ENCODE data around the gene TIMM22.

Gene TIMM22

DNA sequence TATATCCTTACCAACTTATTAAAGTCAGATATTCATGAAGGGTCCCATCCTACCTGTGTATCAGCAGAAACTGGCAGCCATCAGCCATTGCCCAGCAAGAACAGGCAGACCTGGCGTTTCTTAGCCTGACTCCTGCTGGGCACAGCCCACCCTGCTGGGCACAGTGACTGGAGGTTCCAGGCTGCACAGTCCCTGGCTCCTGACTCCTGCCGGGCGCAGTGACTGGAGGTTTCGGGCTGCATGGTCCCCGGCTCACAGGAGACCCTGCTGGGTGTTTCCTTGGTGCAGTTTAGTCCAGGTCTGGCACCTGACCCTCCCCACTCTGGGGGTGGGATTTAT is 6.7 kb downstream of the TIMM22 start:
- DNase-seq = no peak

DNA sequence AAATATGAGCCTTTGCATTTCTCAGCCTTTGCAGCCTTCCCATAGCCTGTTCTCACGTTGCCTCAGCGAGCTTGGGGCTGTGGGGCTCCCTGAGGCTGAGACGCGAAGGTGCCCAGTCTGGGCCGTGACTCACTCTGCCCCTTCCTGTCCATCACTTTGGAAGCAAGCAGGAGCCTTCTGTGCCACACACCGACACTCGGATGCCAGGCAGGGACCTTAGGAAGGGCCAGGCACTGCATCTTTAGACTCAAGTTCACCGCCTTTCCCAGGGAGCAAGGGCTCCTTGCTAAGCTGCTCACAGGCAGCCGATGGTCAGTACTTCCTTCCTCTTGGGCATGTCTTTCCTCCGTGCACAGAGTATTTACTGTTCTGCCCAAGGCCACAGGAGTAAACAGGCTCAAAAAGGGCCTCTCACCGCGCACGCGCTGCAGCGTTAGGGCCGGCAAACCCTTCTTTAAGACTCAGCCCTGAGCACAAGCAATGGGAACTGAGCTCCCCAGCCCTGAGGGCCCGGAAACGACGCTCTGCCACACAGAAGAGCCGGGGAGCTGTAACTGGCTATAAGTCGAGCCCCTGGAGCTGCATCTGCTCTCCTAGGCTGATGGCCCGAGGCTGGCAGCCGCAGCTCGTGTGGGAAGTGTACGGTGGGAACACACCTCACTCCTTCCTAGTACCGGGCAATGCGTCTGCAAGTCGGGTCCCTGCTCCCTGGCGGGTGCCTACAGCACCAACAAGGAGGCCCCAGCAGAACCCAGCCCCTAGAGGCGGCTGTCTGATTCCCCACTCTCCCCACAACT is 7.2 kb downstream of the TIMM22 start:
- no peak for DNase-seq

DNA sequence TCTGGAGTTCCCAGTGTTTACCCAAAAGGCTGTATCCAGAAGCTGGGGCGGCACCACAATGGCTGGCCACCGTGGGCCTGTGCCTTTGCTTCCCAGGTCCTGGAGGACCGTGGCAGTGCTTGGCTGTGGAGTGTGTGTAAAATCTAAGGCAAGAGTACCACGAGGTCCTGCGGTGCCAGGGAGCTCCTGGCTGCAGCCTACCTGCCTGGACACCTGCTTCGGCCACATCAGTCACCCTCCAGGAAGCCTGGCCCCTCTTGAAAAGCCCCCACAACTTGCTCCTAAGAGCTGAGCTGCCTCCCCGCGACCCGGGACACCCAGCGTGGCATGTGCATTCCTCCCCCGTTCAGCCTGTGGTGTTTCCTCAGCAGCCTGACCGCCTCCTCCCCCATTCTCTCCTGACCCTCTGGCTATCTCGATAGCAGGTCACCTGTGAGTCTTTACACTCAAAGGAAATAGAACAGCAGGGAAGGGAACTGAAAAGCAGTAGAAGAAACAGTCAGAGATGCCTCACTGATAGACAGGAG is 7.9 kb downstream of the TIMM22 start:
- DNase-seq = no peak

DNA sequence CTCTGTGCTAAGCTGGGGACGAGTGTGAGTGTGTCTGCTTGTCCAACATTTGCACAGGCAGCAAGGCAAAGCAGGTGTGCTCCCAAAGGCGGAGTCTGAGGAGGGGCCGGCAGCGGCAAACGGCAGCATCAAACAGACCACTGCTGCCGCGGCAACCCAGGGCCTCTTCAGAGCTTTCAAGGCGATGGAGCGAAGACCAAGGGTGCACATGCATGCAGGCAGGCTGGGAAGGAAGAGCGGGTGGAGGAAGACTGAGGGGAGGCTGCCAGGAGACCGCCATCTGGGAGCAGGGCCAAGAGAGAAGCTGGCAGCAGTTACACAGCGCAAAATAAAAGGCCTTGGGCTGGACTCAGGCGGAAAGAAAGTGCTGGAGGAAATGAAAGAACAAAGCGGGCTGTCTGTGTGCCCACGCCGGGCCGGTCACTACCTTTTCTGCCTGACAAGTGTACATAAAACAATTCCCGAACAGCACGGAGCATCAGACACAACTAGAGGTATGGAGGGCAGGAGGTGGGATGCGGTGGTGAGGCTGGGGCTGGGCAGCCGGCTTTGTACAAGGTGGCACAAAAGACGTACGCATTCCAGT is 8.5 kb downstream of the TIMM22 start:
- DNase-seq = peak; percentile 70

DNA sequence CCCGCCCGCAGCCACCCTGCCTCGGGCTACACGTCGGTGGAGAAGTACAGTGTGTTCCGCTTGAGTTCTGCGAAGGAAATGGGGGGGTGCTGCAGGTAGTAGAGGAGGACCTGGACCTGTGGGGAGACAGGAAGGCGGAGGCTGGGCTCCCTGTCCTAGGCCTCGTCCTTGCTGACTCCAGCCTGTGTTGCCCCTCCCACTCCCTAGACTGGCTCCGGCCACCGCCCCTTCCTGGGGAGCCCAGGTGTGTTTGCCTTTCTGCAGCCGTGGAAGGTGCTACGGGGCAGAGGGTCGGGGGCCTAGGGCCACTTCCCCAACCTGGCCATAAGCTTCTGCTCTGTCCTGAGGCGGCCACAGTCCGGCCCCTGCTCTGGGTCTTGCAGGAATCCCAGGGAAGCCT is 9.1 kb downstream of the TIMM22 start:
- DNase-seq = no peak

DNA sequence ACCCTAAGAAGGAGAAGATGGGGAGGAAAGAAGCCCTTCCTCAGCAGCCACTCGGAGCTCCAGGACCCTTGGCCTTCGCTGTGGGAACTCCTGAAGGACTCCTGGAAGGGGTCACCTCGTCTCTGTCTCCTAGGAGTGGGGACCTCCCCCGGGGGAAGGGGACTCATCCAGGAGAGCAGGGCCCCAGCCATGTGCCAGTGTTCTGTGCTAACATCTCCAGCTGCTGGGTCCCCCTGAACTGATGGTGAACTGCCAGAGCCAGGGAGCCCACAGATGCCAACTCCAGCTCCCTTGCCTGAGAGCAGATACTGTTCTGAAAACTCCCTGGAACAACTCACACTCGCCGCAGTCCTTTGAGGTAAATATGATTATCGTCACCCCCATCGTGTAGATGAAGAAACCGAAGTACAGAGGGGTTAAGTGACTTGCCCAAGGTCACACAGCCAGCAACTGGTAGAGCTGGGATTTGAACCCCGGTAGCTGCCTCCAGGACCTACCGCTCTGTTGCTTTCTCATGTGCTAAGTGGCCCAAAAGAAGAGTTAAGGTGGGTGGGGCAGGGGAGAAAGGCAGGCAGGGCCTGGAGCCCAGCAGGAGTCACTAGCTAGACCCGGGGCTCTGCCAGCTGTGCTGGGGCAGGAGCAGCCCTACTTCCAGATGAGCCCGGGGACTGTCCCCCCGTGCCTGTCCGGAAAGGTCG is 10.5 kb downstream of the TIMM22 start:
- no peak for DNase-seq

DNA sequence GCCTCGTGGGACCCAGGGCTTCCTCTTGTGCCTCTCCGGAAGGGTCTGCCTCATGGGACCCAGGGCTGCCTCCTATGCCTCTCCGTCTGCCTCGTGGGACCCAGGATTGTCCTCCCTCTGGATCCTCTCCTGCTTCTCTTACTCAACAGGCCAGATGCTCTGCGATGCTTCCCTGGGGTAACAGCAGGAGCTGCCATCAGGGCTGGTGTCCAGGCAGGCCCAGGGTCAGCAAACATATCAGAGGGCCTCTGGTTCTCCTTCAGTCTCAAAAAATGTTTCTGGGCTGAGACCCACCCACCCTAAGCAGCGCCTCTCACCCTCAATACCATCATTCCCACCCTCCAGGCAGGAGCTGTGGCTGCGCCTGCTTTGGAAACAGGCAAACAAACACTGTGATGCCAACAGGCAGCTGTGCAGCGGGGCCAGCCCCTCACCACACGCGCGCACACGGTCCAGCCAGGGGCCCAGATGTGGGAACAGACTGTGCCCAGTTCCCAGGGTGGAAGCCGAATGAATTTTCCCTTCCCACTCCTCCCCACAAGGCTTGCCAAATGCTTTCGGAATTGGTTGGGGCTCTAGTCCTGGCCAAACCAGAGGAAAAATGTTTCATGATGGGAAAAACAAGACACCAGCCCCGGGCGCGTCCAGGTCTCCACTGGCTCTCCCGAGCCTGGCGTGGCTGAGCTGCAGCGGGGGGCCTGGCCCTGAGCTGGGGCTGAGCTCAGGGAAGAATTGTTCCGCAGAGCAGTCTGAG is 11.3 kb downstream of the TIMM22 start:
- DNase-seq = no peak

DNA sequence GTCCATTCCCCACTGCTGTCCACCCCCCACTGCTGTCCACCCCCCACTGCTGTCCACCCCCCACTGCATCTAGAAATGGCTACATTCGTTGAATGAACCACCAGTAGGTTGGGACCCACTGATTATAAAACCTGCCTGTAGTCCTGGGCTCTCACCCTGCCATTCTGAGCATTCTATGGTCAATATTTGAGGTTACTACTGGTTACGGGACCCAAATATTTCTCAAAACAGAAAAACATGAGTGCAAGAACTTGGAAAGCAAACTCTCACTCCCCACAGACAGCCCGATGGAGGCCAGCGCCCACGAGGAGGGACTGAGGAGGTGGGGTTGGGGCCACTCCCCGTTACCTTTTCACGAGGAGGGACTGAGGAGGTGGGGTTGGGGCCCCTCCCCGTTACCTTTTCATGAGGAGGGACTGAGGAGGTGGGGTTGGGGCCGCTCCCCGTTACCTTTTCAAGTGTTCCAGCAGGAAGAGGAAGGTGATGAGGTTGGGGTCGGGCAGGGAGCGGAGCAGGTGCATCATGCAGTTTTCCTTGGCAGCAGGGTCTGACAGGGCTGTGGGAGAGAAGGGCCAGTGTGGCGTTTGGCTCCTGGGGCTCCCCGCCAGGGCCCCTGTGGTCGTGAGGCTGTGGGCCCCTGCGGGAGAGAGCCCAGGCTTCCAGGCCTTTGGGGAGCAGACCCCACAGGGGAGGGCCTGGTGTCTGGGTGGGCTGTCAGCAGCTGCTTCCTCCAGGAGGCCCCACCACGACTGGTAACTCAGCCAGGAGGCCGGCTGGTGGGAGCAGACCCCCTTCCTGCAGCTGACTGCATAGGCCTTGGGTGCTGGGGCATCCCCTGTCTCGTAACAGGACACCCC is 12.5 kb downstream of the TIMM22 start:
- DNase-seq = no peak

DNA sequence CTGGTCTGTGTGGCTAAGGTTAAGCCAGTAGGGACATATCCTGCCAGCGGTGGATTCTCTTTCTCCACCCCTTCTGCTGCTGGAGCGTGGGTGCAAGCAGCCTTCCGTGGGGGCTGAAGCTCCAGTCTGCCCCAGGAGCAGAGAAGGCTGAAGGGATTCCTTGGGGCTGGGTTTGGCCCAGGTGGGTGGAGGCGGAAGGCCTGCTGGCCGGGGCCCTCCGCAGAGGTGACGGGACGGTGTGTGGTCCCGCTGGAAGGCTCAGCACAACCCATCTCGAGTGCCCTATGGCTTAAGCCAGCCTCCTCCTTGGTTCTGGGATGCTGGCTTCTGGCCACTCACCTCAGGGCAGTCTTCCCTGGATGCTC is 13.1 kb downstream of the TIMM22 start:
- no peak for DNase-seq

DNA sequence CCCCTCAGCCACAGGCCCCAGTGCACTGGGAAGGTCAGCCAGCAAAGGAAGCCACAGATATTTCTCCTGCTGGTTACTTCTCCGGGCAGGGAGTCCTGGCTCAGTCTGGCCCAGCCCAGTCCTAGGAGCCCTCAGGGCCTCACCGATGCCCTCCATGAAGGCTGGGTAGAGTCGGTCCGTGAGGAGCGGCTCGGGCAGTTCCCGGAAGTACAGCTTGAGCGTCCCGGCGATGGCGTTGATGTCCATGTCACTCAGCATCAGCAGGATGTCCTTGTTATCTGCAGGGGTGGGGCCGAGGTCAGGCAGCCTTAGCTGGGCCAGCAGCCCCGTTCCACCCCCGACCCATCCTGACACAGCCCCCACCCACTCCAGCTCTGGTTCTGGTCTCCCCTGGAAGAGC is 13.7 kb downstream of the TIMM22 start:
- no peak for DNase-seq

DNA sequence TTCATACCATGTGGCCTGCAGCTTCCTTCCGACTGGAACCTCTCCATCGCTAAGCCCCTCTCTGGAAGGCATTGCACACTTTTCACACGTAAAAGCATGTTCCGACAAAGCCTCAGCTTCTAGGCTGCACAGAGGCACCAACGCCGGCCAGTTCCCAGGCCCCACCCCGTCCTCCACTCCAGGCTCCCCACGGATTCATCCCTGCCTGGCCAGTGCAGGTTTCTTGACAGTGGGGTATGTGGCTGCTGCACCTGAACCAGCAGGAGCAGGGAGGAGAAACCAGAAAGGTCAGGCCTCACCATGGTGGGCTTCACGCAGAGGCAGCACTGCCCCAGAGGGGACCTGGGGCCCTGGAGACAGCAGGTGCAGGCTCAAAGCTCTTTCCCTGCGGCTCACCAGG is 14.2 kb downstream of the TIMM22 start:
- DNase-seq = no peak

DNA sequence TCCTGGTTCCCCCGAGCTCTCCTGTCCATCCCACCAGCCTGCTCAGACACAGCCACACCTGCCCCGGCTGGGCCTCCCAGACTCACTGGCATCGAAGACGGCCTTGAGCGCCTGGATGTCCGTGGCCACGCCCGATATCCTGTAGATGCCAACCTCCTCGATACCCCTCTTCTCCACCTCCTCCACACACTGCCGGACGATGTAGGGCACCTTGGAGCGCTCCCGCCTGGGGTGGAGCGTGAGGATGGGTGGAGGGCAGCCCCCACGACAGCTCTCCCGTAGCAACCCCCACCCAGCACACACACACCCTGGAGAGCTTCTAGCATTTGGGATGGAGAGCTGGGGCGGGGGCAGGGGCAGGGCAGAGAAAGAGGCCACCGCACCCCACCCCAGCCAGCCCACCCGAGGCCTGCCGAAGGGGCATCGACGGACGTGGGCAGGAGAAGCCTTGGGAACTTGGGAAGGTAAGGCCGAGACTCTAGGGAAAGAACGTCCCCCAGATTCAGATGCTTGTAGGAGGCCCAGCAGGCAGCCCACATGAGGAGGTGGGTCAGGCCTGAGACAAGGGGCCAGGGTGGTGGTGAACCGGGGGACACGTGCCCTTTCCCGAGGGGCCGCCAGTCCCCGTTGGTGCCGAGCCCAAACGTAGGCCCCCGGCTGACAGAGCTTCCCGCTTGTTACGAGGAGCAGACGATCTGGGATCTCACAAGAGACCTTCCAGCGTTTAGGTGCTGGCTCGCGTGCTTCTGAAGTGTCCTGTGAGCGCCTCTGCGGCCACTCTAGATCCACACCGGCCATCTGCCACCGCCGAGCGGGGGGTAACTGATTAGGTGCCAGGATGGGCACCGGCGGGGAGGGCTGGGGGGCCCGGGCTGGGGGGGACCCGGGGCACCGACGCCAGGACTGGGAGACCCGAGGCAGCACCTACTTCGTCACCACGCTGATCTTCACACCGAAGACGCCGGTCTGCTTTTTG is 15.1 kb downstream of the TIMM22 start:
- peak; percentile 29 for DNase-seq

DNA sequence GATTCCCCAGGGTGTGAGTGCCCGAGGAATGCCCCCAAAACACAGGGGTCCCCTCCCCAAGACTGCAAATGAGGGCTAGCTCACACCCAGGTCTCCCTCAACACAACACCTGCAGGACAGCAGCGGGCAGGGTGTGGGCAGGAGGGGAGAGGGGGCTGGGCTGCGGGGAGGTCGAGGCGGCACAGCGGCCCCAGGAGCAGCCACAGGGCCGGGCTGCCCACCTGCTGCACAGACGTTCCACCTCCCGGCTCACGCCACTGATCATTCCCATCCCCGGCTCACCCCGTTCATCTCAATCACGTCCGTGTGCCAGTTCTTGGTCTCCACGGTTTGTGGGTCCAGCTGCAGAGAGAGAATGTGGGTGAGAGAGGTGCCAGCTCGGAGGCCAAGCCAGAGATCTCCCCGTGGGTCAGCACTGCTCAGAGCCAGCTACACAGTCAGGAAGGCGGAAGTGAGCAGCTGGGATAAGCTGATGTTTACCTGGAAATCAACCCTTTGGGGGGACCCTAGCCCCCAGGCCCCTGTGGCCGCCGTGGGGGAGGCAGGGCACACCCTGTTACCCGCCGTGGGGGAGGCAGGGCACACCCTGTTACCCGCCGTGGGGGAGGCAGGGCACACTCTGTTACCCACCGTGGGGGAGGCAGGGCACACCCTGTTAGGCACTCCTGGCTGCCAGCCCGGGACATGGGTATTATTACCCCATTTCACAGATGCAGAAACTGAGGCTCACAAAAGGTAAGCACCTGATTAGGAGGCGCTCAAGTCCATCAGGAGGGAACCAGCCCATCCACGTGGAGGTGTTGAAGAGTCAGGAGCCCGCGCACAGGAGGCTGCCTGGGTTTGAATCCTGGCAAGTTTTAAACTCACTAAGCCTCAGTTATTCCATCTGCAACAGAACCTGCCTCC is 16.1 kb downstream of the TIMM22 start:
- DNase-seq = peak; percentile 28

DNA sequence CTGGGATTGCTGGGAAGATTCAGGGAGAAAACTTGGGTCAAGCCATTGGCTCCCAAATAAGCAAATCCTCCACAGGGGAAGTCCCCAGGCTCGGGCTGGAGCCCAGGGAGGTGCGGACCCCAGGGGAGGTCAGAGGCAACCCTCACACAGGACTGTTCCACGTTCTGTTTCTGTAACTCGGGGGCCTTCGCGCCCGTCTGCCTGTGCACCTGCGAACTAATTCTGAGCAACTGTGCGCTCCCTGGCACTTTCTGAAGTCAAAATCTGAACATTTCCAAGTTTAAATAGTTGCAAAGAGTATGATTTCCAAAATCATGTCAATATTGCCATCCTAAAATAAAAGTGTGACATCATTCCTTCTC is 16.8 kb downstream of the TIMM22 start:
- no peak for DNase-seq

DNA sequence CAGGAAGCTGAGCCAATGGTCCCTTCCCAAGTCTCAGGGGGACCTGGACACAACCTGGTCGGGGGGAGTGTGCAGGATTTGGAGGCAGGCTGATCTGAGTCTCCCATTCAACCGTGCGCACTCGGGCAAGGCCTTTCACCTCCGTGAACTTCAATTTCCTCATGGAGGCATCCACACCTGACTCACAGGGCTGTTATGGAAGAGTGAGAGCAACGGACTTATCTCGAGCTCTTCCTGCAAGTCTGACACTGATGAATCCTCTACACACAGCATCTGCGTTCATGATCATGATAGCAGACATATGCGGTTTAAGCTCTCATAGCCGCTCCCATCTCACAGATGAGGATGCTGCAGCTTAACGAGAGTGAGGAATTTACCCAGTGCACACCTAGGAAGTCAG is 21.6 kb downstream of the TIMM22 start:
- DNase-seq = no peak

DNA sequence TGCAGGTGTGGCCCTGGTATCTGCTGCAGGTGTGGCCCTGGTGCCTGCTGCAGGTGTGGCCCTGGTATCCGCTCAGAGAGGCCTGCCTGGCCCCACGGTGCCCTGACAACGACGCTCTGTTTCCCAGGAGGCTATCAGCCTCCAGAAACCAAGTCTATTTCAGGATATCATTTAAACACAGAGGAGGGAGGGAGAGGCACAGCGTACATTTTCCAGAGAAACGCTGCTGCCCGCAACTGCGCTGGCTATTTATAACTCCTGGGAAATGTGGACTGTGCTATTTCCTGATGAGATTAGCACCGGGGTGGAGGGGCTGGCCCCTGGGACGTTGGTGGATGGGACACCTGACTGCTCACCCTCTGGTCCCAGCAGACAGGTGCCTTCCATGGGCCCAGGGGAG is 22.5 kb downstream of the TIMM22 start:
- DNase-seq = no peak

DNA sequence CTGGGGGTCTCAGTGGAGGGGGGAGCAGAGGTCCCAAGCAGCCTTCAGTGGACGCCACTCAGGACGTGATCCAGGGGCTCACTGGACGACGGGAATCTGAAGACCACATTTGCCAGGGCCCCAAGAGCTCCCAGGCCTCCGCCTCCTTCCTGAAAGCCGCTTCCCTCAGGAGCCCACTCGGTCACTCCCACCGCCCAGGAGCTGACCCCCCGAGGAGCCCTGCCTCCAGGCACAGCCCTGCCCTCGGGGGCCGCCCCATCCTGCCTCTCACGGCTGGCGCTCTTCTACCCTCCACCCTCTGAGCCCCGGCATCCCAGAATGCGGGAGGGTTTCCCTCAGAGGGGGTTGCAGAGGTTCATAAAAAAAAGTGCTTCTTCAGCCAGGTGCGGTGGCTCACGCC is 24.2 kb downstream of the TIMM22 start:
- DNase-seq = no peak

DNA sequence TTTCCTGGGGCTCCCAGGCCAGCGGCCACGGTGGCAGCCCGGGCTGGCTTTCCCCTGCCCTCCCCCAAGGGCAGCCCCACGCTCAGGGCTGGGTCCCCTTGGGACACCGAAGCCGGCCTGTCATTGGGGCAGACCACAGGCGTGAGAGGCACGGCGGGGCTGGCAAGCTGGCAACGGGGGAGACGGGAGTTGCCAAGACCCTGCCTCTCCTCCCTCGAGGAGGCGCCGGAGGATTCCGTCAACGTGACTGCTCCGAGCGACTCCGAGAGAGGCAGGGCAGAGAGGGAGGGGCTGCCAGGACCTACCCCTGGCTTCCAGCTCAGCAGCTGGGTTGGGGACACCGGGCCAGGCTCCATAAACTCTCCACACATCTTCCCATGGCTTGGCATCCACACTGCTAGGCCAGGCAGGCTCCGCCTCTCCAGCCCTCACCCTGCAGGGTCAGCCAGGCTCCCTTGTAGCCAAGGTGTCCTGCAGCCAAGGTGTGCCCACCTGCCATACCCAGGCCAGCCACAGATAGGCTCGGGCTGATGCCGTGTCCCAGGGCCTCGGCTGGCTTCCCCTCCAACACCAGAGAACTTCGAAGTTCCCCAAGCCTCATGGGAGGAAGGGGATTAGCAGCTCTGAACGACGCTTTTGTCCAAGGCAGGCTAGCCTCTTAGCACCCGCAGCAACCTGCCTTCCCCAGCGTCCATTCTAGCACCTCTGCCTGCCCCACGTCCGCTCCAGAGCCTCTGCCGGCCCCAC is 25.5 kb downstream of the TIMM22 start:
- no peak for DNase-seq

DNA sequence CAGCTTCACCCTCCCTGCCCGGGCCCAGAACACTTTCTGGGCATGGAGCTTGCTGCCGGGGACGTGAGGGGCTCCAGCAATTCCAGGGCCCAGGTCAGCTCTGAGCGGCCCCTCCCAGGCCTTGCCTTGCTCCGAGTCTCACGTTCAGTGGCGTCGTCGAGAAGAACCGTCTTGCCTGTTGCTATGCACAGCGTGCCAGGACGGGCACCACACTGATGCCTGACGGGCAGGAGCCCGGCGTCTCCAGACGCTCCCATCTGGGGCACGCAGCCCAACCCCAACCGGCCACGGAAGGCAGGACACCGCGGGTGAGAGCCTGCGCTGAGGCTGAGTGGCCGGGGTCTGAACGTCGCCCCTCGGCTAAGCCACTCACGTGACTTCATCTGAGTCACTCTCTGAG is 27.1 kb downstream of the TIMM22 start:
- DNase-seq = no peak
